Adrenal gland (tissue), 12 donors: ENCODE measurements around the gene TNNI3K. TPM values are rescaled to one million over a fixed set of nuclear protein-coding genes. Genes with fewer than 3 reads are reported as not detected.
"Not testable (repeated sequence)": the region's sequence is repeated elsewhere in the genome, so short reads cannot be mapped to it uniquely, and the experiment has no call there.

Source experiments
- DNase-seq, 7 donors: peaks; one replicate each; pipeline ENCODE4 v3.0.0-alpha.2; 2019 to 2020
- H3K27ac ChIP-seq, 5 donors: fragments of 200-600 bp; sonication (generic) in 4 of 5; 1 replicate in 3 of 5; 2 replicates in 2 of 5; pipeline versions ENCODE4 v1.5.1 to v1.8.0; 2016 to 2020; ENCODE audit warnings: mild to moderate bottlenecking in 1 of 5
- H3K27me3 ChIP-seq: fragments of 200-600 bp; 2 replicates; pipeline ENCODE4 v1.8.0; 2021
- H3K36me3 ChIP-seq, 2 donors: fragments of 200-600 bp; replicated peaks in 1 of 2; 1 replicate in 1 of 2; 2 replicates in 1 of 2; pipeline versions ENCODE4 v1.5.1 to v1.8.0; 2018 to 2022
- H3K4me1 ChIP-seq, 2 donors: fragments of 200-600 bp; replicated peaks in 1 of 2; 1 replicate in 1 of 2; 2 replicates in 1 of 2; pipeline versions ENCODE4 v1.5.1 to v1.8.0; 2018 to 2021
- H3K4me3 ChIP-seq, 4 donors: fragments of 200-600 bp; sonication (generic) in 3 of 4; one replicate each; pipeline ENCODE4 v1.5.1; 2016 to 2018
- H3K9me3 ChIP-seq, 3 donors: fragments of 200-600 bp; sonication (generic) in 1 of 3; replicated peaks in 1 of 3; 1 replicate in 2 of 3; 2 replicates in 1 of 3; pipeline versions ENCODE4 v1.5.1 to v1.8.0; 2016 to 2021
- POLR2A ChIP-seq, 2 donors: fragments of 450-650 bp; IDR thresholded peaks; one replicate each; pipeline ENCODE4 v1.6.1; 2017; ENCODE audit warnings: antibody characterized with exemption in 2 of 2, mild to moderate bottlenecking in 2 of 2, moderate library complexity in 1 of 2
- WGBS, 4 donors: extraction: QIAGEN DNeasy Blood & Tissue Kit in 2 of 4; methylation state at CpG; one replicate each; pipeline versions ENCODE4 v1.1.5 to v1.1.7; 2013 to 2017; 5-methylcytosine and 5-hydroxymethylcytosine counted together
- intact Hi-C, 2 donors: fragments of 100-400 bp; cut with DNase I; formaldehyde crosslinking; loops; one replicate each; pipeline versions ENCODE4 v1.14.1 to v1.15.0; 2022 to 2023
- polyA plus RNA-seq, 3 donors: library from polyadenylated mRNA; stranded (reverse); fragments of 200-250 nt in 2 of 3; fragments of 350-450 nt in 1 of 3; fragmentation: Illumina TruSeq in 1 of 3; extraction: RNeasy Lipid Tissue Mini Kit (QIAGEN cat#74804) in 1 of 3; gene quantifications; one replicate each; pipeline ENCODE4 v1.2.3, GENCODE V29; 2013 to 2014
- total RNA-seq, 9 donors: library from RNA; depleted of rRNA in 4 of 9; stranded (reverse); fragments of >200 nt in 4 of 9; fragments of 120-200 nt in 1 of 9; fragmentation: NEBNext Ultra II Directional in 1 of 9; extraction: Animal tissue kit (Norgen Biotek cat#: 25700) in 1 of 9; gene quantifications; one replicate each; pipeline versions ENCODE4 v1.1.0 to v1.2.4, GENCODE V29; 2013 to 2023
- TF ChIP-seq, protein P1 (sequence below), 6 experiments: fragments of 450-650 bp in 4 of 6; fragments of 200-600 bp in 2 of 6; sonication (generic) in 1 of 6; IDR thresholded peaks; 1 replicate in 5 of 6; 2 replicates in 1 of 6; pipeline versions ENCODE4 v1.5.1 to v1.8.0; 2016 to 2021; ENCODE audit warnings: antibody characterized with exemption in 6 of 6, mild to moderate bottlenecking in 2 of 6, moderate library complexity in 1 of 6
- donor health status: healthy with polysubstance abuse.
- donor health status: Bipolar disorder and iron deficiency.
- donor health status: DM: yes; HTN: yes; CAD: no.
- donor health status: DM: no; HTN: no; CAD: no.
- donor health status: DM: no; HTN: no; CAD: no.
- donor health status: DM: yes; HTN: yes; CAD: no.

The TNNI3K gene
- total and polyA plus RNA-seq, 12 donors: 0.88 to 7.9 (median 2.1) TPM

DNA sequence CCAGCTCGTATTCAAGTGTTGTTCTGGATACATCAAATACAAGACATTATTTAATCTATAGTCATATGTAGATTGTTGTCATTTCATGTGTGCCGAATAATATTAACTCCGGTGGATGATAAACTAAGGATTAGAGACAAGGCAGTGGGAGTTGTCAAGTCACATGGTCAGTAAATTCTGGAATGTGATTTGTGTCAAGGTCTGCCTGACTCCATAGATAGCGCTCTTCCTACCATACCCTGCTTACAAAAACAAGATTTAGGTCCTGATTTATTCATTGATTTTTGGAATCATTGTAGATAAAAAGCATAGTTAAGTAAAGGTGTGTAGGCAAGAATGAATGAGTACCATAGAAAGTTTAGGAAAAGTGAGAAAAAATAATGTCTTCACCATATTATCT lies 2.6 kb downstream of the TNNI3K start:
- intact Hi-C loops: no loop called here
- no peaks in the 10 kb centered on the region for H3K9me3 ChIP-seq
- WGBS, 4 donors: 88 to 95% (median 89%) methylated on average over 4 of the region's 4 CpGs
- H3K4me1 ChIP-seq: no peaks in the 10 kb centered on the region
- DNase-seq: no peak
- no peaks in the 10 kb centered on the region for H3K36me3 ChIP-seq
- H3K27me3 ChIP-seq: no peaks in the 10 kb centered on the region
- TF ChIP-seq POLR2A (IDR thresholded peaks at IDR 0.05): no peak
- TF ChIP-seq, protein P1, sequence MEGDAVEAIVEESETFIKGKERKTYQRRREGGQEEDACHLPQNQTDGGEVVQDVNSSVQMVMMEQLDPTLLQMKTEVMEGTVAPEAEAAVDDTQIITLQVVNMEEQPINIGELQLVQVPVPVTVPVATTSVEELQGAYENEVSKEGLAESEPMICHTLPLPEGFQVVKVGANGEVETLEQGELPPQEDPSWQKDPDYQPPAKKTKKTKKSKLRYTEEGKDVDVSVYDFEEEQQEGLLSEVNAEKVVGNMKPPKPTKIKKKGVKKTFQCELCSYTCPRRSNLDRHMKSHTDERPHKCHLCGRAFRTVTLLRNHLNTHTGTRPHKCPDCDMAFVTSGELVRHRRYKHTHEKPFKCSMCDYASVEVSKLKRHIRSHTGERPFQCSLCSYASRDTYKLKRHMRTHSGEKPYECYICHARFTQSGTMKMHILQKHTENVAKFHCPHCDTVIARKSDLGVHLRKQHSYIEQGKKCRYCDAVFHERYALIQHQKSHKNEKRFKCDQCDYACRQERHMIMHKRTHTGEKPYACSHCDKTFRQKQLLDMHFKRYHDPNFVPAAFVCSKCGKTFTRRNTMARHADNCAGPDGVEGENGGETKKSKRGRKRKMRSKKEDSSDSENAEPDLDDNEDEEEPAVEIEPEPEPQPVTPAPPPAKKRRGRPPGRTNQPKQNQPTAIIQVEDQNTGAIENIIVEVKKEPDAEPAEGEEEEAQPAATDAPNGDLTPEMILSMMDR (IDR thresholded peaks at IDR 0.05): no peak
- no peak overlapping the region for H3K4me3 ChIP-seq
- H3K27ac ChIP-seq: no peak overlapping the region

DNA sequence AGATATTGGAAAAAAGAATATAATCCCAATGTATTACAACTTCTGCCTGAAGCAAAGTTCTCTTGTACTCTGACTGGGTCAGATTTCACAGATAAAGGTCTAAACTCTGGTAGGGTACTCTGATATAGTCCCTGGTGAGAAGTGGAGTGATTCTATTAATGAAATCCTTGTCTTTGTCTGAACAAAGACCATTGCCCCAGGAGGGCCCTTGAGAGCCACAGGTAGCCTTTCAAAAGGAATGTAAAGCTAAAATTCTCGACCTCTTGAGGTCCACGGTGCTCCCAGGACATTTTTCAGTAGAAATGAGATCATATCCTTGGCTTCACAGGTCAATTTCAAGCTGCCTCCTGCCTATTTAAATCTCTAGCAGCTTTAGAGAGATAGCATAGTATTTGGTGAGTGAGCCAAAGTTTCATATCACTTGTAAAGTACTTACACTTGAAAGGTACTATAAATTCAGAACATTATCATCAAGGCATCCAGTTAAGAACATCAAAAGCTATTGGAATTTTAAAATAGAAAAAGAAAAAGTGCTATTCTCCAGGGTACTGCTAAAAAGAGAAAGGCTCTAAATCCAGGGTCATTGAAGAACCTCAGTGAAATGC lies 10.1 kb downstream of the TNNI3K start:
- no peak overlapping the region for H3K4me3 ChIP-seq
- DNase-seq: no peak
- no peaks in the 10 kb centered on the region for H3K27me3 ChIP-seq
- H3K36me3 ChIP-seq: no peaks in the 10 kb centered on the region
- TF ChIP-seq, protein P1 (IDR thresholded peaks at IDR 0.05): no peak
- no peak for TF ChIP-seq POLR2A (IDR thresholded peaks at IDR 0.05)
- no peaks in the 10 kb centered on the region for H3K4me1 ChIP-seq
- no peak overlapping the region for H3K27ac ChIP-seq
- no peaks in the 10 kb centered on the region for H3K9me3 ChIP-seq
- 17 to 30% (median 24%) methylated on average over 2 of the region's 2 CpGs for whole genome bisulfite sequencing, 4 donors
- intact Hi-C loops: no loop called here

DNA sequence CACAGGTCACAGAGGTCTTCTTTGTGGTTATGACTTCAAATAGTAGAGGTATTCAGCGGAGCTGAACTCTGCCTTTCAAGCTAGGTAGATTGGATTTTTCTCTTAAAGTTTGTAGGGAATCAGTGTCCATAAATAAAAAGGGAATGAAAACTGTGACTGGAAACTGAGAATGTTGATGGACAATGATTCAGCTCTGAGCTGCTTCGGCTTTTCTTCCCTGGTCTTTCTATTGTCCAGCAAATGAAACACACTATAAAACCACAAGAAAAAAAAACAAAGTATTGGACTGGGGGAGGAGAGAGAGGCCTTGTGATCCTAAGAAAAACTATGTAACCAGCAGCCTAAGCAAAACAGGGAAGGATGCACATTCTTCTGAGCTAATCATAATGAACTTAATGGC lies 11.1 kb downstream of the TNNI3K start:
- Histone ChIP-seq H3K9me3 (no peaks in the 10 kb centered on the region), H3K4me1 (no peaks in the 10 kb centered on the region), H3K27me3 (no peaks in the 10 kb centered on the region), H3K4me3 (no peak overlapping the region), H3K27ac (no peak overlapping the region), H3K36me3 (no peaks in the 10 kb centered on the region)
- WGBS, 4 donors: 91 to 97% (median 92%) methylated on average over 2 of the region's 2 CpGs
- DNase-seq: no peak
- intact Hi-C loops: no loop called here
- TF ChIP-seq POLR2A (IDR thresholded peaks at IDR 0.05): no peak
- TF ChIP-seq, protein P1 (IDR thresholded peaks at IDR 0.05): no peak

DNA sequence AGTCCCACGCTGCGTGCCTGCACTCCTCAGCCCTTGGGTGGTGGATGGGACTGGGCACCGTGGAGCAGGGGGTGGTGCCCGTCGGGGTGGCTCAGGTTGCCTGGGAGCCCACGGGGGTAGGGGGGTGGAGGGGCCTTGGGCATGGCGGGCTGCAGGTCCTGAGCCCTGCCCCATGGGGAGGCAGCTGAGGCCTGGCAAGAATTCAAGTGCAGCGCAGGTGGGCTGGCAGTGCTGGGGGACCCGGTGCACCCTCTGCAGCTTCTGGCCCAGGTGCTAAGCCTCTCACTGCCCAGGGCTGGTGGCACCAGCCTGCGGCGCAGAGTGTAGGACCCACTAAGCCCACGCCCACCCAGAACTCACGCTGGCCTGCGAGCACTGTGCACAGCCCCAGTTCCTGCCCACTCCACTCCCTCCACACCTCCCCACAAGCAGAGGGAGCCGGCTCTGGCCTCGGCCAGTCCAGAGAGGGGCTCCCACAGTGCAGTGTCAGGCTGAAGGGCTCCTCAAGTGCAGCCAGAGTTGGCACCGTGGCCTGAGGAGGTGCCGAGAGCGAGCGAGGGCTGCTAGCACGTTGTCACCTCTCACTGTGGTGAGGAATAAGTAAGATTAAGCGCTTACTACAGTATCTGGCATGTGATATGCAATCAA lies 12.8 kb downstream of the TNNI3K start:
- Histone ChIP-seq H3K36me3 (no peaks in the 10 kb centered on the region), H3K9me3 (no peaks in the 10 kb centered on the region), H3K27me3 (no peaks in the 10 kb centered on the region), H3K4me3 (no peak overlapping the region), H3K27ac (no peak overlapping the region), H3K4me1 (no peaks in the 10 kb centered on the region)
- 90 to 97% (median 95%) methylated on average over 8 to 22 of the region's 22 CpGs for WGBS, 4 donors
- TF ChIP-seq POLR2A (IDR thresholded peaks at IDR 0.05): no peak
- TF ChIP-seq, protein P1 (IDR thresholded peaks at IDR 0.05): no peak
- DNase-seq: no peak
- intact Hi-C loops: no loop called here

DNA sequence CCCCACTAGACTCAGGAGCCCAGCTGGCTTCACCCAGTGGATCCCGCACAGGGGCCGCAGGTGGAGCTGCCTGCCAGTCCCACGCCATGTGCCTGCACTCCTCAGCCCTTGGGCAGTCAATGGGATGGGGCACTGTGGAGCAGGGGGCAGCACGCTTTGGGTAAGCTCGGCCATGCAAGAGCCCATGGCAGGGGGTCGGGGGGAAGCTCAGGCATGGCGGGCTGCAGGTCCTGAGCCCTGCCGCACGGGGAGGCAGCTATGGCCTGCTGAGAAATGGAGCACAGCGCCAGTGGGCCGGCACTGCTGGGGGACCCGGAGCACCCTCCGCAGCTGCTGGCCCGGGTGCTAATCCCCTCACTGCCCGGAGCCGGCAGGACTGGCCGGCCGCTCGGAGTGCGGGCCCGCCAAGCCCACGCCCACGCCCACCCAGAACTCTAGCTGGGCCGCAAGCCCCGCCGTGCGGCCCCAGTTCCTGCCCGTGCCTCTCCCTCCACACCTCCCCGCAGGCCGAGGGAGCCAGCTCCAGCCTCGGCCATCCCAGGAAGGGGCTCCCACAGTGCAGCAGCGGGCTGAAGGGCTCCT lies 18.1 kb downstream of the TNNI3K start:
- intact Hi-C loops, H3K27ac ChIP-seq, DNase-seq, H3K4me1 ChIP-seq, H3K9me3 ChIP-seq, H3K4me3 ChIP-seq, H3K36me3 ChIP-seq, H3K27me3 ChIP-seq: not testable (repeated sequence)
- WGBS, 4 donors: 88 to 91% (median 88%) methylated on average over 12 to 32 of the region's 32 CpGs
